Gastroesophageal sphincter (tissue), 3 donors: ENCODE measurements around the gene HM13.

Experiments
- CTCF ChIP-seq, 4 experiments: fragments of 200-600 bp in 2 of 4; fragments of 450-650 bp in 2 of 4; sonication (generic) in 1 of 4; IDR thresholded peaks; one replicate each; pipeline ENCODE4 v1.5.1; 2017 to 2019; ENCODE audit warnings: antibody characterized with exemption in 4 of 4, mild to moderate bottlenecking in 2 of 4, moderate library complexity in 2 of 4
- EP300 ChIP-seq: sonication (generic); formaldehyde crosslinking; IDR thresholded peaks from one replicate; pipeline ENCODE4 v1.6.1; 2017; ENCODE audit warnings: antibody characterized with exemption, mild to moderate bottlenecking
- POLR2A ChIP-seq, 2 donors: fragments of 450-650 bp; IDR thresholded peaks; one replicate each; pipeline ENCODE4 v1.6.1; 2017; ENCODE audit warnings: antibody characterized with exemption in 2 of 2, mild to moderate bottlenecking in 2 of 2, moderate library complexity in 1 of 2
- POLR2AphosphoS5 ChIP-seq: sonication (generic); formaldehyde crosslinking; IDR thresholded peaks from one replicate; pipeline ENCODE4 v1.6.1; 2017; ENCODE audit warnings: antibody characterized with exemption

- no peak for TF ChIP-seq CTCF (IDR thresholded peaks at IDR 0.05)
- no peak for TF ChIP-seq POLR2A (IDR thresholded peaks at IDR 0.05)
- no peak for TF ChIP-seq EP300
- TF ChIP-seq POLR2AphosphoS5 = no peak
Observed at GRCh38 chr20:31564284-31564683, 50.0 kb downstream of the HM13 start.
